ENCODE results near the gene IGFN1. TPM values are rescaled to one million over a fixed set of nuclear protein-coding genes. Genes with fewer than 3 reads are reported as not detected.

The IGFN1 gene
- total and polyA plus RNA-seq, 2 of the 8 experiments (the other 6 are each of a cell fraction or from before 2014, with no cell fraction given) = not detected

DNA sequence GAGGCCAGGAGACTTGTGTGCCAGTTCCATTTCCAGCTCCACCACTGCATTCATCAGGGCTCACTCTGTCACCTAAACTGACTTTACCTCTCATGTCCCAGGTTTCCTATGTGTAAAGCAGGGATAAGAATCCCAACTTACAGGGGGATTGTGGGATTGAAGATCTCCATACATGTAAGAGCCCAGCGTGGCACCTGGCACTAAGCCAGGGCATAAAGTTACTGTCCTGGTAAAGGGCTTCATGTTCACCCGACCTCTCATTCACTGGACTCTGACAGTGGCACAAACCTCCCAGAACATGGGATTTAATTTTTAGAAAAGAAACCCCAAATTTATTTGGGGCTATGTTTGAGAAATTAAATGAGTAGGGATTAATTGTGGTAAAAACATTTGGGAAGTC lies 8.9 kb upstream of the IGFN1 start:
- Histone ChIP-seq H3K9ac (replicated peaks in 1 of 4; ENCODE audit: extremely low read depth in 1 of 4, low read depth in 3 of 4, low read length in 3 of 4) (no peak overlapping the region), H3K56ac (replicated peaks; ENCODE audit: insufficient read length, low read depth, low read length) (no peak overlapping the region), H2BK15ac (ENCODE audit: low read length) (no peak overlapping the region), H2BK20ac (ENCODE audit: low read length) (no peak overlapping the region), H3K18ac (ENCODE audit: extremely low read depth, low read length) (no peak overlapping the region), H3K4me1 (replicated peaks in 1 of 4; ENCODE audit: control insufficient read depth in 3 of 4, insufficient read depth in 4 of 4, low read length in 3 of 4) (peaks cover 0 to 5% (median 0%) of the 10 kb centered on the region in 4 experiments; a peak in 3 of 7 replicates), H4K8ac (ENCODE audit: extremely low read depth, insufficient read depth, low read length) (no peak overlapping the region), H3K4me3 (ENCODE audit: extremely low read depth in 1 of 4, insufficient read depth in 2 of 4, low read depth in 3 of 4, low read length in 4 of 4) (no peak overlapping the region), H4K20me1 (replicated peaks in 1 of 2; ENCODE audit: control insufficient read depth in 1 of 2, insufficient read depth in 2 of 2, low read length in 2 of 2) (no peaks in the 10 kb centered on the region), H4K5ac (ENCODE audit: insufficient read length, low read depth, low read length) (no peak overlapping the region), H3K9me3 (ENCODE audit: insufficient read depth in 2 of 2, low read depth in 1 of 2, low read length in 1 of 2) (no peaks in the 10 kb centered on the region), H3K79me1 (ENCODE audit: low read depth, low read length) (no peaks in the 10 kb centered on the region), H3K27ac (ENCODE audit: low read depth, low read length) (no peak overlapping the region), H2BK120ac (replicated peaks; ENCODE audit: low read depth, low read length) (no peak overlapping the region), H4K91ac (replicated peaks; ENCODE audit: insufficient read length, low read length) (no peak overlapping the region), H3K4me2 (ENCODE audit: insufficient read depth in 1 of 2, low read depth in 2 of 2, low read length in 2 of 2) (no peak overlapping the region), H3K4ac (replicated peaks; ENCODE audit: insufficient read length, low read depth, low read length) (no peak overlapping the region), H3K23ac (ENCODE audit: insufficient read length) (no peak overlapping the region), H3K23me2 (ENCODE audit: low read depth, low read length) (no peaks in the 10 kb centered on the region; the same call in 1 of the 2 replicates), H2BK5ac (ENCODE audit: low read depth, low read length) (no peak overlapping the region), H3K27me3 (replicated peaks in 1 of 4; ENCODE audit: control insufficient read depth in 3 of 4, extremely low read depth in 1 of 4, insufficient read depth in 3 of 4, low read length in 3 of 4) (no peaks in the 10 kb centered on the region), H3K36me3 (ENCODE audit: control insufficient read depth in 2 of 4, insufficient read depth in 4 of 4, low read length in 3 of 4) (no peaks in the 10 kb centered on the region; a peak in 1 of 8 replicates), H2BK12ac (ENCODE audit: low read depth, low read length) (no peak overlapping the region), H2AFZ (ENCODE audit: low read length) (no peak overlapping the region), H3K79me2 (ENCODE audit: control insufficient read depth in 1 of 2, insufficient read depth in 2 of 2, low read length in 2 of 2) (no peaks in the 10 kb centered on the region), H3K14ac (ENCODE audit: insufficient read length) (no peak overlapping the region), H2AK5ac (ENCODE audit: low read depth, low read length) (no peak overlapping the region)
- TF ChIP-seq ZNF274 (IDR thresholded peaks at IDR 0.05; ENCODE audit: borderline replicate concordance, extremely low read depth, low read length) (no peak), HDAC2 (IDR thresholded peaks at IDR 0.05; ENCODE audit: borderline replicate concordance in 1 of 2, low read depth in 2 of 2, low read length in 2 of 2) (no peak), POLR2AphosphoS5 (IDR thresholded peaks at IDR 0.05; ENCODE audit: low read depth, low read length) (no peak), TBP (IDR thresholded peaks at IDR 0.05; ENCODE audit: low read depth, low read length) (no peak), KDM1A (IDR thresholded peaks at IDR 0.05; ENCODE audit: borderline replicate concordance, low read length) (no peak), CBX5 (IDR thresholded peaks at IDR 0.05; ENCODE audit: low read depth, low read length) (no peak), JUND (IDR thresholded peaks at IDR 0.05; ENCODE audit: low read length) (no peak)
- TF ChIP-seq, protein P1, sequence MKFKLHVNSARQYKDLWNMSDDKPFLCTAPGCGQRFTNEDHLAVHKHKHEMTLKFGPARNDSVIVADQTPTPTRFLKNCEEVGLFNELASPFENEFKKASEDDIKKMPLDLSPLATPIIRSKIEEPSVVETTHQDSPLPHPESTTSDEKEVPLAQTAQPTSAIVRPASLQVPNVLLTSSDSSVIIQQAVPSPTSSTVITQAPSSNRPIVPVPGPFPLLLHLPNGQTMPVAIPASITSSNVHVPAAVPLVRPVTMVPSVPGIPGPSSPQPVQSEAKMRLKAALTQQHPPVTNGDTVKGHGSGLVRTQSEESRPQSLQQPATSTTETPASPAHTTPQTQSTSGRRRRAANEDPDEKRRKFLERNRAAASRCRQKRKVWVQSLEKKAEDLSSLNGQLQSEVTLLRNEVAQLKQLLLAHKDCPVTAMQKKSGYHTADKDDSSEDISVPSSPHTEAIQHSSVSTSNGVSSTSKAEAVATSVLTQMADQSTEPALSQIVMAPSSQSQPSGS (IDR thresholded peaks at IDR 0.05; ENCODE audit: low read length) = no peak
- TF ChIP-seq, protein P2, sequence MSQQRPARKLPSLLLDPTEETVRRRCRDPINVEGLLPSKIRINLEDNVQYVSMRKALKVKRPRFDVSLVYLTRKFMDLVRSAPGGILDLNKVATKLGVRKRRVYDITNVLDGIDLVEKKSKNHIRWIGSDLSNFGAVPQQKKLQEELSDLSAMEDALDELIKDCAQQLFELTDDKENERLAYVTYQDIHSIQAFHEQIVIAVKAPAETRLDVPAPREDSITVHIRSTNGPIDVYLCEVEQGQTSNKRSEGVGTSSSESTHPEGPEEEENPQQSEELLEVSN (IDR thresholded peaks at IDR 0.05) = no peak
- WGBS, 2 experiments (ENCODE audit: extremely low coverage in 1 of 2, insufficient coverage in 1 of 2, insufficient read length in 1 of 2, insufficient replicate concordance in 2 of 2, low coverage in 1 of 2, low lambda C conversion rate in 2 of 2, missing lambda C conversion rate in 1 of 2) = 73% methylated on average over 2 of the region's 2 CpGs; no CpG with 5 or more reads in 1 of the 2 experiments
- FAIRE-seq (no peak), DNase-seq (ENCODE audit: low read depth in 1 of 2, low spot score in 2 of 2) (no peak)
- ChIA-PET CTCF (ENCODE audit: partially characterized antibody) (interaction anchor here (0.9 to 1.4 kb wide), 2 partner anchors 48 to 204 kb away, joined by 4 to 5 read pairs; no protein-coding TSS in a partner anchor), POLR2A (ENCODE audit: partially characterized antibody) (interaction anchor here (1.2 kb wide), 1 partner anchor 15 kb away, joined by 3 read pairs; no protein-coding TSS in a partner anchor)

All from H1 (cell line).